H1 (cell line): ENCODE data around the gene HID1. TPM values are rescaled to one million over a fixed set of nuclear protein-coding genes. Genes with fewer than 3 reads are reported as not detected.

Experiments used
- CTCF ChIA-PET: fragments of 300-600 bp; sonication (Branson Sonifier 250); formaldehyde crosslinking; loops from one replicate; lab custom pipeline; 2021; ENCODE audit not compliant: partially characterized antibody; lab: Charles Lee
- POLR2A ChIA-PET: fragments of 300-600 bp; sonication (Branson Sonifier 250); formaldehyde crosslinking; loops from one replicate; lab custom pipeline; 2021; ENCODE audit warnings: inconsistent platforms; ENCODE audit not compliant: partially characterized antibody; lab: Charles Lee
- DNase-seq, 2 experiments: peaks; one replicate each; pipeline versions ENCODE4 v3.0.0 to v3.0.0-alpha.2; 2010 to 2022; ENCODE audit warnings: low spot score in 2 of 2, low read depth in 1 of 2, mixed read lengths in 1 of 2
- FAIRE-seq: peaks from 2 replicates; lab custom pipeline; 2011; peaks lifted over from hg19 to GRCh38; lab: Jason Lieb, UNC
- H2AFZ ChIP-seq: 2 replicates; pipeline ENCODE4 v1.8.1; 2012; ENCODE audit warnings: low read length, inconsistent platforms
- H2AK5ac ChIP-seq: 2 replicates; pipeline ENCODE4 v1.6.1; 2013; ENCODE audit warnings: low read depth, low read length
- H2BK120ac ChIP-seq: replicated peaks from 2 replicates; pipeline ENCODE3; 2013; ENCODE audit warnings: low read depth, low read length, inconsistent platforms
- H2BK12ac ChIP-seq: 2 replicates; pipeline ENCODE4 v1.6.1; 2013; ENCODE audit warnings: low read depth, low read length
- H2BK15ac ChIP-seq: 2 replicates; pipeline ENCODE4 v1.6.1; 2013; ENCODE audit warnings: low read length
- H2BK20ac ChIP-seq: 2 replicates; pipeline ENCODE4 v1.6.1; 2013; ENCODE audit warnings: low read length
- H2BK5ac ChIP-seq: 2 replicates; pipeline ENCODE4 v1.6.1; 2013; ENCODE audit warnings: low read depth, low read length
- H3K14ac ChIP-seq: 2 replicates; pipeline ENCODE4 v1.6.1; 2013; ENCODE audit warnings: inconsistent platforms; ENCODE audit not compliant: insufficient read length
- H3K18ac ChIP-seq: 2 replicates; pipeline ENCODE4 v1.6.1; 2013; ENCODE audit warnings: low read length; ENCODE audit errors: extremely low read depth
- H3K23ac ChIP-seq: 2 replicates; pipeline ENCODE4 v1.6.1; 2013; ENCODE audit warnings: inconsistent platforms; ENCODE audit not compliant: insufficient read length
- H3K23me2 ChIP-seq: 2 replicates; pipeline ENCODE4 v1.6.1; 2013; ENCODE audit warnings: low read depth, low read length
- H3K27ac ChIP-seq: 2 replicates; pipeline ENCODE4 v1.6.1; 2011; ENCODE audit warnings: low read depth, low read length, inconsistent platforms
- H3K27me3 ChIP-seq, 4 experiments: replicated peaks in 1 of 4; 1 replicate in 1 of 4; 2 replicates in 3 of 4; pipeline versions ENCODE4 v1.6.1 to v1.8.1; 2011 to 2013; ENCODE audit warnings: low read length in 3 of 4, mild to moderate bottlenecking in 3 of 4, inconsistent platforms in 2 of 4, mixed read lengths in 2 of 4, moderate library complexity in 1 of 4; ENCODE audit not compliant: control insufficient read depth in 3 of 4, insufficient read depth in 3 of 4; ENCODE audit errors: extremely low read depth in 1 of 4
- H3K36me3 ChIP-seq, 4 experiments: 2 replicates each; pipeline versions ENCODE4 v1.6.1 to v1.8.1; 2011 to 2013; ENCODE audit warnings: mild to moderate bottlenecking in 4 of 4, low read length in 3 of 4, moderate library complexity in 2 of 4, control low read depth in 1 of 4, inconsistent platforms in 1 of 4; ENCODE audit not compliant: insufficient read depth in 4 of 4, control insufficient read depth in 2 of 4
- H3K4ac ChIP-seq: replicated peaks from 2 replicates; pipeline ENCODE3; 2013; ENCODE audit warnings: low read length, low read depth, mixed read lengths, inconsistent platforms; ENCODE audit not compliant: insufficient read length
- H3K4me1 ChIP-seq, 4 experiments: replicated peaks in 1 of 4; 1 replicate in 1 of 4; 2 replicates in 3 of 4; pipeline versions ENCODE4 v1.6.1 to v1.8.1; 2011 to 2013; ENCODE audit warnings: low read length in 3 of 4, inconsistent platforms in 2 of 4, mixed read lengths in 1 of 4; ENCODE audit not compliant: insufficient read depth in 4 of 4, control insufficient read depth in 3 of 4
- H3K4me2 ChIP-seq, 2 experiments: 2 replicates each; pipeline versions ENCODE4 v1.6.1 to v1.8.1; 2011 to 2013; ENCODE audit warnings: low read depth in 2 of 2, low read length in 2 of 2, control low read depth in 1 of 2, inconsistent platforms in 1 of 2, mild to moderate bottlenecking in 1 of 2; ENCODE audit not compliant: insufficient read depth in 1 of 2
- H3K4me3 ChIP-seq, 4 experiments: fragments of 200-600, 300-600 bp in 1 of 4; sonication (generic), shearing (Covaris generic), sonication (Bioruptor Twin) in 1 of 4; 2 replicates each; pipeline versions ENCODE4 v1.5.1 to v1.8.1; 2011 to 2016; ENCODE audit warnings: low read length in 4 of 4, low read depth in 3 of 4, control low read depth in 2 of 4, inconsistent platforms in 2 of 4, mild to moderate bottlenecking in 2 of 4, mixed read lengths in 1 of 4, moderate library complexity in 1 of 4; ENCODE audit not compliant: insufficient read depth in 2 of 4; ENCODE audit errors: extremely low read depth in 1 of 4
- H3K56ac ChIP-seq: replicated peaks from 2 replicates; pipeline ENCODE3; 2013; ENCODE audit warnings: low read depth, mild to moderate bottlenecking, mixed read lengths, low read length, inconsistent platforms; ENCODE audit not compliant: insufficient read length
- H3K79me1 ChIP-seq: 2 replicates; pipeline ENCODE4 v1.6.1; 2013; ENCODE audit warnings: low read depth, low read length, control low read depth
- H3K79me2 ChIP-seq, 2 experiments: 2 replicates each; pipeline versions ENCODE4 v1.6.1 to v1.8.1; 2012 to 2013; ENCODE audit warnings: low read length in 2 of 2, mild to moderate bottlenecking in 2 of 2, inconsistent platforms in 1 of 2; ENCODE audit not compliant: insufficient read depth in 2 of 2, control insufficient read depth in 1 of 2
- H3K9ac ChIP-seq, 4 experiments: replicated peaks in 1 of 4; 1 replicate in 1 of 4; 2 replicates in 3 of 4; pipeline versions ENCODE4 v1.6.1 to v1.8.1; 2011 to 2013; ENCODE audit warnings: low read depth in 3 of 4, low read length in 3 of 4, control low read depth in 2 of 4, mild to moderate bottlenecking in 2 of 4, moderate library complexity in 2 of 4, inconsistent platforms in 1 of 4; ENCODE audit errors: extremely low read depth in 1 of 4
- H3K9me3 ChIP-seq, 2 experiments: 2 replicates each; pipeline versions ENCODE4 v1.6.1 to v1.8.1; 2012 to 2013; ENCODE audit warnings: mild to moderate bottlenecking in 2 of 2, moderate library complexity in 2 of 2, control low read depth in 1 of 2, inconsistent platforms in 1 of 2, low read depth in 1 of 2, low read length in 1 of 2, mixed read lengths in 1 of 2; ENCODE audit not compliant: insufficient read depth in 2 of 2
- H4K20me1 ChIP-seq, 2 experiments: replicated peaks in 1 of 2; 2 replicates each; pipeline versions ENCODE3 to v1.8.1; 2011 to 2013; ENCODE audit warnings: inconsistent platforms in 2 of 2, low read length in 2 of 2, mild to moderate bottlenecking in 1 of 2; ENCODE audit not compliant: insufficient read depth in 2 of 2, control insufficient read depth in 1 of 2
- H4K5ac ChIP-seq: 2 replicates; pipeline ENCODE4 v1.6.1; 2013; ENCODE audit warnings: low read length, low read depth, mixed read lengths, inconsistent platforms; ENCODE audit not compliant: insufficient read length
- H4K8ac ChIP-seq: 2 replicates; pipeline ENCODE4 v1.8.0; 2013; ENCODE audit warnings: mild to moderate bottlenecking, moderate library complexity, low read length, inconsistent platforms; ENCODE audit not compliant: insufficient read depth; ENCODE audit errors: extremely low read depth
- H4K91ac ChIP-seq: replicated peaks from 2 replicates; pipeline ENCODE3; 2013; ENCODE audit warnings: low read length, mixed read lengths, inconsistent platforms; ENCODE audit not compliant: insufficient read length
- ATF3 ChIP-seq: IDR thresholded peaks from 2 replicates; pipeline ENCODE4 v1.6.1; 2011; ENCODE audit warnings: low read depth, mild to moderate bottlenecking, low read length; ENCODE audit not compliant: insufficient read depth
- CTCF ChIP-seq, 3 experiments: IDR thresholded peaks; 1 replicate in 2 of 3; 2 replicates in 1 of 3; pipeline versions ENCODE4 v1.5.1 to v1.6.1; 2011; ENCODE audit warnings: low read length in 3 of 3, mild to moderate bottlenecking in 3 of 3, inconsistent platforms in 2 of 3, low read depth in 1 of 3, moderate library complexity in 1 of 3; ENCODE audit not compliant: insufficient read depth in 1 of 3; ENCODE audit errors: control extremely low read depth in 1 of 3
- RAD21 ChIP-seq, 2 experiments: IDR thresholded peaks in 1 of 2; conservative IDR thresholded peaks in 1 of 2; 2 replicates each; pipeline ENCODE4 v1.6.1; 2011; ENCODE audit warnings: low read depth in 2 of 2, low read length in 2 of 2, improper control_type of control experiment in 1 of 2, inconsistent platforms in 1 of 2, mild to moderate bottlenecking in 1 of 2, moderate library complexity in 1 of 2
- SIRT6 ChIP-seq: IDR thresholded peaks from one replicate; pipeline ENCODE4 v1.7.1; 2012; ENCODE audit warnings: low read length, inconsistent platforms
- SP2 ChIP-seq: IDR thresholded peaks from 2 replicates; pipeline ENCODE4 v1.6.1; 2012; ENCODE audit warnings: mild to moderate bottlenecking, low read length, inconsistent platforms
- TCF12 ChIP-seq: IDR thresholded peaks from 2 replicates; pipeline ENCODE4 v1.6.1; 2011; ENCODE audit warnings: low read depth, mild to moderate bottlenecking, low read length
- ZNF274 ChIP-seq: IDR thresholded peaks from 2 replicates; pipeline ENCODE4 v1.7.0; 2012; ENCODE audit warnings: low read length, borderline replicate concordance; ENCODE audit errors: extremely low read depth
- WGBS, 2 experiments: shearing (Covaris generic) in 1 of 2; methylation state at CpG; one replicate each; pipeline versions ENCODE4 v1.1.6 to v1.1.7; 2013 to 2015; ENCODE audit warnings: low lambda C conversion rate in 2 of 2, mixed read lengths in 2 of 2, inconsistent platforms in 1 of 2, low coverage in 1 of 2, missing lambda C conversion rate in 1 of 2; ENCODE audit not compliant: insufficient replicate concordance in 2 of 2, insufficient coverage in 1 of 2, insufficient read length in 1 of 2; ENCODE audit errors: extremely low coverage in 1 of 2, missing lambda C conversion rate in 1 of 2; 5-methylcytosine and 5-hydroxymethylcytosine counted together
- polyA plus RNA-seq, 7 experiments: library from polyadenylated mRNA; depleted of rRNA in 3 of 7; stranded (reverse) in 5 of 7; unstranded in 2 of 7; fragments of >200 nt in 5 of 7; fragments of 200-250 nt in 2 of 7; gene quantifications; 1 replicate in 5 of 7; 2 replicates in 1 of 7; 4 replicates in 1 of 7; pipeline versions ENCODE4 v1.2.1 to v1.2.3, GENCODE V29; 2011 to 2013; ENCODE audit warnings: missing spikeins in 2 of 7, mixed read lengths in 2 of 7
- total RNA-seq: library from RNA; stranded (reverse); fragmentation: NEBNext Ultra II Directional; extraction: Animal tissue kit (Norgen Biotek cat#: 25700); gene quantifications from 2 replicates; pipeline ENCODE4 v1.2.1, GENCODE V29; 2021

HID1 gene
- total and polyA plus RNA-seq, 2 of the 8 experiments (the other 6 are each of a cell fraction or from before 2014, with no cell fraction given): 15.1 to 25.9 TPM

GRCh38 chr17:75012346-75013091 is 40.0 kb upstream of the HID1 start, which contains the start of gene MRPL58:
Gene MRPL58, plus strand, starts transcription at chr17:75012670. Its CDS starts 17 bp downstream, at chr17:75012687.
- peak within 1 kb of the TSS; percentile 98 for H2BK5ac ChIP-seq
- peak within 1 kb of the TSS; percentile 84 for H3K4ac ChIP-seq
- peak within 1 kb of the TSS; percentile 75 for H2BK12ac ChIP-seq
- H3K4me1 ChIP-seq: peaks cover 0 to 15% (median 4%) of the 10 kb centered on the region in 4 experiments; a peak in 5 of 7 replicates
- H3K79me2 ChIP-seq: peaks cover 0 to 14% of the 10 kb centered on the region in 2 experiments; a peak in 2 of 4 replicates
- no peak within 1 kb of the TSS for H3K23ac ChIP-seq
- no peak for FAIRE-seq
- peaks cover 0 to 4% (median 0%) of the 10 kb centered on the region in 4 experiments; a peak in 4 of 8 replicates for H3K36me3 ChIP-seq
- peak within 1 kb of the TSS; percentile 87 for H3K27ac ChIP-seq
- peak within 1 kb of the TSS; percentile 88 for H3K56ac ChIP-seq
- 3% methylated on average over 54 of the region's 63 CpGs; no CpG with 5 or more reads in 1 of the 2 experiments for WGBS, 2 experiments
- no peaks in the 10 kb centered on the region; the same call in 1 of the 2 replicates for H3K79me1 ChIP-seq
- peak within 1 kb of the TSS; percentile 86 to 96 (median 94) for H3K9ac ChIP-seq
- H2AFZ ChIP-seq: 0 out of 2 replicates have a peak within 1 kb of the TSS, but pooled peaks have one; percentile 10
- no peak within 1 kb of the TSS for H3K14ac ChIP-seq
- peak within 1 kb of the TSS; percentile 85 for H4K91ac ChIP-seq
- H3K18ac ChIP-seq: peak within 1 kb of the TSS; percentile 89
- H2BK15ac ChIP-seq: no peak within 1 kb of the TSS
- peaks cover 6% of the 10 kb centered on the region; the same call in 1 of the 2 replicates for H3K23me2 ChIP-seq
- peak within 1 kb of the TSS; percentile 73 to 84 (median 79) for H3K4me3 ChIP-seq
- ChIA-PET CTCF (interaction anchor here (0.7 to 20.3 kb wide), 29 partner anchors 10 to 267 kb away, joined by 3 to 345 read pairs (median 4); partner anchors contain the start of genes CDR2L and OTOP2), POLR2A (interaction anchor here (0.6 to 5.8 kb wide), 44 partner anchors 9 to 524 kb away, joined by 3 to 87 read pairs (median 4); partner anchors contain the start of genes ATP5PD, CDR2L, GRB2 and HID1)
- H4K8ac ChIP-seq: peak within 1 kb of the TSS; percentile 99; the same call in 1 of the 2 replicates
- H2BK120ac ChIP-seq: no peak within 1 kb of the TSS
- H4K5ac ChIP-seq: peak within 1 kb of the TSS; percentile 79
- no peaks in the 10 kb centered on the region for H3K9me3 ChIP-seq
- H3K4me2 ChIP-seq: peak within 1 kb of the TSS; percentile 84 to 86
- peak; percentile 80 to 93 for DNase-seq
- no peak within 1 kb of the TSS for H2BK20ac ChIP-seq
- no peaks in the 10 kb centered on the region for H4K20me1 ChIP-seq
- no peaks in the 10 kb centered on the region for H3K27me3 ChIP-seq
- no peak within 1 kb of the TSS; the same call in 1 of the 2 replicates for H2AK5ac ChIP-seq
- TF ChIP-seq ATF3 (0 out of 2 replicates have a peak, but pooled peaks have one; percentile 6), SP2 (no peak), ZNF274 (no peak), RAD21 (IDR thresholded peaks at IDR 0.05 in 1 of 2, conservative IDR thresholded peaks at IDR 0.05 in 1 of 2; ENCODE audit: low read depth in 2 of 2, low read length in 2 of 2) (peak in 1 of 2 experiments; percentile 38; a peak in 3 of 4 replicates), TCF12 (0 out of 2 replicates have a peak, but pooled peaks have one; percentile 32), SIRT6 (no peak), CTCF (IDR thresholded peaks at IDR 0.05; ENCODE audit: control extremely low read depth in 1 of 3, insufficient read depth in 1 of 3, low read depth in 1 of 3, low read length in 3 of 3) (peak in 2 of 3 experiments; percentile 36 to 38; a peak in 3 of 4 replicates)
